Fibroblast of lung (primary cell): ENCODE data around the gene OR4Q3. TPM values are rescaled to one million over a fixed set of nuclear protein-coding genes. Genes with fewer than 3 reads are reported as not detected.
"Not testable (repeated sequence)": the region's sequence is repeated elsewhere in the genome, so short reads cannot be mapped to it uniquely, and the experiment has no call there.

Experiments
- DNase-seq, 2 donors: peaks; one replicate each; pipeline versions ENCODE4 v3.0.0 to v3.0.0-alpha.2; 2010; ENCODE audit warnings: low read depth in 2 of 2
- H2AFZ ChIP-seq: 2 replicates; pipeline ENCODE4 v1.5.1; 2012; ENCODE audit warnings: low read length, control low read depth, inconsistent platforms
- H3K27ac ChIP-seq: 2 replicates; pipeline ENCODE4 v1.5.1; 2011; ENCODE audit warnings: low read length, control low read depth; ENCODE audit not compliant: insufficient read depth
- H3K27me3 ChIP-seq: 2 replicates; pipeline ENCODE4 v1.5.1; 2011; ENCODE audit warnings: mild to moderate bottlenecking, low read length; ENCODE audit not compliant: control insufficient read depth, insufficient read depth
- H3K36me3 ChIP-seq: 2 replicates; pipeline ENCODE4 v1.5.1; 2011; ENCODE audit warnings: low read length; ENCODE audit not compliant: control insufficient read depth, insufficient read depth
- H3K4me1 ChIP-seq: 2 replicates; pipeline ENCODE4 v1.5.1; 2011; ENCODE audit warnings: low read length; ENCODE audit not compliant: control insufficient read depth, insufficient read depth; ENCODE audit errors: extremely low read depth
- H3K4me2 ChIP-seq: 2 replicates; pipeline ENCODE4 v1.5.1; 2011; ENCODE audit warnings: low read length, control low read depth; ENCODE audit not compliant: insufficient read depth; ENCODE audit errors: extremely low read depth
- H3K4me3 ChIP-seq, 4 experiments: fragments of 200-600 bp in 1 of 4; sonication (generic) in 1 of 4; replicated peaks in 1 of 4; 2 replicates each; pipeline ENCODE4 v1.5.1; 2011 to 2016; ENCODE audit warnings: low read length in 4 of 4, low read depth in 3 of 4, mild to moderate bottlenecking in 3 of 4, control low read depth in 2 of 4, inconsistent platforms in 1 of 4, mixed read lengths in 1 of 4; ENCODE audit not compliant: insufficient read depth in 1 of 4; ENCODE audit errors: control extremely low read depth in 1 of 4
- H3K79me2 ChIP-seq: 2 replicates; pipeline ENCODE4 v1.5.1; 2012; ENCODE audit warnings: mild to moderate bottlenecking, low read length, inconsistent platforms; ENCODE audit not compliant: control insufficient read depth, insufficient read depth
- H3K9ac ChIP-seq: 2 replicates; pipeline ENCODE4 v1.5.1; 2011; ENCODE audit warnings: mild to moderate bottlenecking, low read length, control low read depth; ENCODE audit not compliant: insufficient read depth
- H3K9me3 ChIP-seq: 2 replicates; pipeline ENCODE4 v1.5.1; 2012; ENCODE audit warnings: low read depth, low read length; ENCODE audit not compliant: control insufficient read depth, insufficient read depth
- H4K20me1 ChIP-seq: 2 replicates; pipeline ENCODE4 v1.5.1; 2011; ENCODE audit warnings: low read length; ENCODE audit not compliant: control insufficient read depth, insufficient read depth; ENCODE audit errors: extremely low read depth
- CTCF ChIP-seq, 2 donors: IDR thresholded peaks in 1 of 2; conservative IDR thresholded peaks in 1 of 2; 1 replicate in 1 of 2; 2 replicates in 1 of 2; pipeline ENCODE4 v1.5.1; 2011 to 2012; ENCODE audit warnings: low read length in 2 of 2, control low read depth in 1 of 2, inconsistent platforms in 1 of 2, low read depth in 1 of 2, mild to moderate bottlenecking in 1 of 2
- EZH2 ChIP-seq: IDR thresholded peaks from 2 replicates; pipeline ENCODE4 v1.5.1; 2012; ENCODE audit warnings: low read length, control low read depth, mild to moderate bottlenecking; ENCODE audit errors: missing control alignments
- polyA minus RNA-seq: library from RNA; depleted of rRNA, polyadenylated mRNA; stranded (reverse); fragments of >200 nt; gene quantifications from 2 replicates; pipeline ENCODE4 v1.2.3, GENCODE V29; 2011; ENCODE audit warnings: low replicate concordance
- polyA plus RNA-seq, 2 donors: library from polyadenylated mRNA; depleted of rRNA in 1 of 2; stranded (reverse) in 1 of 2; unstranded in 1 of 2; fragments of >200 nt; gene quantifications; 2 replicates each; pipeline ENCODE4 v1.2.1, GENCODE V29; 2011 to 2012; ENCODE audit warnings: missing spikeins in 1 of 2
- total RNA-seq: library from RNA; depleted of rRNA; stranded (reverse); fragments of >200 nt; gene quantifications from 2 replicates; pipeline ENCODE4 v1.2.1, GENCODE V29; 2014

OR4Q3 gene
- not detected in 2 replicates for total RNA-seq
- polyA plus RNA-seq = not detected in 2 replicates
- polyA plus RNA-seq (2012) = not detected in 2 replicates
- polyA minus RNA-seq = not detected in 2 replicates

- Histone ChIP-seq H3K9me3 (no peaks in the 10 kb centered on the region), H3K36me3 (no peaks in the 10 kb centered on the region), H4K20me1 (no peaks in the 10 kb centered on the region), H3K4me3 (no peak within 1 kb of the TSS), H3K4me1 (no peaks in the 10 kb centered on the region), H3K27ac (no peak within 1 kb of the TSS), H2AFZ (no peak within 1 kb of the TSS), H3K9ac (no peak within 1 kb of the TSS), H3K27me3 (no peaks in the 10 kb centered on the region), H3K4me2 (no peak within 1 kb of the TSS), H3K79me2 (no peaks in the 10 kb centered on the region)
- no peak for TF ChIP-seq EZH2
- no peak for TF ChIP-seq CTCF (conservative IDR thresholded peaks at IDR 0.05 in 1 of 2, IDR thresholded peaks at IDR 0.05 in 1 of 2; ENCODE audit: low read depth in 1 of 2, low read length in 2 of 2)
- DNase-seq = no peak
Measured at GRCh38 chr14:19743256-19743655, at the start of gene OR4Q3. Gene OR4Q3 (plus strand): TSS chr14:19743571.

GRCh38 chr14:19729359-19729758, 14.0 kb upstream of the OR4Q3 start:
- Histone ChIP-seq H3K9ac (no peak overlapping the region), H3K4me2 (no peak overlapping the region), H3K4me3 (no peak overlapping the region), H3K27ac (no peak overlapping the region), H3K4me1 (no peaks in the 10 kb centered on the region), H2AFZ (no peak overlapping the region), H3K36me3 (no peaks in the 10 kb centered on the region), H4K20me1 (no peaks in the 10 kb centered on the region), H3K79me2 (no peaks in the 10 kb centered on the region), H3K9me3 (no peaks in the 10 kb centered on the region), H3K27me3 (no peaks in the 10 kb centered on the region)
- no peak for TF ChIP-seq EZH2
- no peak for TF ChIP-seq CTCF (conservative IDR thresholded peaks at IDR 0.05 in 1 of 2, IDR thresholded peaks at IDR 0.05 in 1 of 2; ENCODE audit: low read depth in 1 of 2, low read length in 2 of 2)
- DNase-seq = no peak

- Histone ChIP-seq H3K4me3 (no peak overlapping the region), H3K36me3 (no peaks in the 10 kb centered on the region), H3K27ac (no peak overlapping the region), H4K20me1 (no peaks in the 10 kb centered on the region), H3K27me3 (no peaks in the 10 kb centered on the region), H3K4me1 (no peaks in the 10 kb centered on the region), H3K4me2 (no peak overlapping the region), H3K9ac (no peak overlapping the region), H3K79me2 (no peaks in the 10 kb centered on the region), H3K9me3 (no peaks in the 10 kb centered on the region), H2AFZ (no peak overlapping the region)
- DNase-seq = no peak
- TF ChIP-seq CTCF (conservative IDR thresholded peaks at IDR 0.05 in 1 of 2, IDR thresholded peaks at IDR 0.05 in 1 of 2; ENCODE audit: low read depth in 1 of 2, low read length in 2 of 2) (no peak), EZH2 (no peak)
Measured at GRCh38 chr14:19729763-19730162, 13.6 kb upstream of the OR4Q3 start.

GRCh38 chr14:19733893-19734292, 9.5 kb upstream of the OR4Q3 start:
- not testable (repeated sequence) for H3K4me1 ChIP-seq

GRCh38 chr14:19752316-19752715, 8.9 kb downstream of the OR4Q3 start:
- not testable (repeated sequence) for H3K27ac ChIP-seq, H2AFZ ChIP-seq, H3K9me3 ChIP-seq, H3K4me1 ChIP-seq, DNase-seq, H3K27me3 ChIP-seq, H4K20me1 ChIP-seq, H3K9ac ChIP-seq, H3K36me3 ChIP-seq, H3K79me2 ChIP-seq, H3K4me2 ChIP-seq, H3K4me3 ChIP-seq

More at GRCh38 chr14:19733893-19734292, 9.5 kb upstream of the OR4Q3 start:
- not testable (repeated sequence) for H3K4me3 ChIP-seq, H3K27me3 ChIP-seq, H3K9ac ChIP-seq, DNase-seq, H3K36me3 ChIP-seq, H3K79me2 ChIP-seq, H4K20me1 ChIP-seq, H3K9me3 ChIP-seq, H3K4me2 ChIP-seq, H3K27ac ChIP-seq, H2AFZ ChIP-seq
